ENCODE measurements around the gene PLEKHO1.

PLEKHO1 gene

GRCh38 chr1:150155413-150156071 lies 5.8 kb downstream of the PLEKHO1 start:
- no peak for TF ChIP-seq CTCF (IDR thresholded peaks at IDR 0.05; ENCODE audit: insufficient read depth, missing control alignments)
- no peak for DNase-seq (ENCODE audit: insufficient read length, low spot score)
- no peak for FAIRE-seq

- no peak for TF ChIP-seq CTCF (IDR thresholded peaks at IDR 0.05; ENCODE audit: insufficient read depth, missing control alignments)
- FAIRE-seq: no peak
- no peak for DNase-seq (ENCODE audit: insufficient read length, low spot score)
These were observed 7.3 kb downstream of the PLEKHO1 start for GRCh38 chr1:150156868-150157603.

- TF ChIP-seq CTCF (IDR thresholded peaks at IDR 0.05; ENCODE audit: insufficient read depth, missing control alignments): no peak
- DNase-seq (ENCODE audit: insufficient read length, low spot score) (no peak), FAIRE-seq (no peak)
These were observed 9.8 kb downstream of the PLEKHO1 start for GRCh38 chr1:150159550-150159949.

- FAIRE-seq: no peak
- DNase-seq (ENCODE audit: insufficient read length, low spot score): no peak
- no peak for TF ChIP-seq CTCF (IDR thresholded peaks at IDR 0.05; ENCODE audit: insufficient read depth, missing control alignments)
These were observed 11.4 kb downstream of the PLEKHO1 start for GRCh38 chr1:150160964-150161621.

- TF ChIP-seq CTCF (IDR thresholded peaks at IDR 0.05; ENCODE audit: insufficient read depth, missing control alignments): no peak
- DNase-seq (ENCODE audit: insufficient read length, low spot score): no peak
- FAIRE-seq: no peak
These were observed 12.2 kb downstream of the PLEKHO1 start for GRCh38 chr1:150161747-150162581.

- FAIRE-seq: no peak
- DNase-seq (ENCODE audit: insufficient read length, low spot score): no peak
- no peak for TF ChIP-seq CTCF (IDR thresholded peaks at IDR 0.05; ENCODE audit: insufficient read depth, missing control alignments)
These were observed 12.8 kb downstream of the PLEKHO1 start for GRCh38 chr1:150162582-150162861.

Data from D721Med (cell line).